ENCODE measurements around the gene RNASE7.

The RNASE7 gene

GRCh38 chr14:21024585-21025370 is 17.4 kb upstream of the RNASE7 start, which contains the start of gene NDRG2:
NDRG2 (minus strand) TSS chr14:21025061; CDS start chr14:21023315, 1,746 bp downstream.
- Histone ChIP-seq H3K4me3 (ENCODE audit: insufficient read depth, low read length, poor library complexity, severe bottlenecking) (no peak within 1 kb of the TSS), H3K9me2 (replicated peaks; ENCODE audit: insufficient read depth, low read length) (no peaks in the 10 kb centered on the region), H4K20me1 (ENCODE audit: low read depth, low read length) (no peaks in the 10 kb centered on the region), H3F3A (ENCODE audit: insufficient read depth) (no peaks in the 10 kb centered on the region), H3K27ac (ENCODE audit: low read depth, low read length) (no peak within 1 kb of the TSS), H3K36me3 (ENCODE audit: low read length) (no peaks in the 10 kb centered on the region), H3K4me2 (ENCODE audit: low read depth, low read length, poor library complexity, severe bottlenecking) (no peak within 1 kb of the TSS), H3K27me3 (ENCODE audit: low read length) (no peaks in the 10 kb centered on the region), H2AFZ (ENCODE audit: low read depth, low read length, severe bottlenecking) (no peak within 1 kb of the TSS), H3K79me2 (ENCODE audit: insufficient read depth, low read length) (no peaks in the 10 kb centered on the region), H3K9ac (ENCODE audit: low read length) (no peak within 1 kb of the TSS), H3K9me3 (ENCODE audit: insufficient read depth, low read length) (no peaks in the 10 kb centered on the region)
- TF ChIP-seq EZH2phosphoT487 (conservative IDR thresholded peaks at IDR 0.05; ENCODE audit: low read length) (no peak), CTCF (IDR thresholded peaks at IDR 0.05; ENCODE audit: insufficient read depth, low read length, poor library complexity, severe bottlenecking) (no peak)

GRCh38 chr14:21025371-21026273 is 16.5 kb upstream of the RNASE7 start:
- H4K20me1 ChIP-seq (ENCODE audit: low read depth, low read length) = no peaks in the 10 kb centered on the region
- no peak overlapping the region for H3K9ac ChIP-seq (ENCODE audit: low read length)
- no peaks in the 10 kb centered on the region for H3K27me3 ChIP-seq (ENCODE audit: low read length)
- H3K4me3 ChIP-seq (ENCODE audit: insufficient read depth, low read length, poor library complexity, severe bottlenecking) = no peak overlapping the region
- H2AFZ ChIP-seq (ENCODE audit: low read depth, low read length, severe bottlenecking) = no peak overlapping the region
- no peaks in the 10 kb centered on the region for H3F3A ChIP-seq (ENCODE audit: insufficient read depth)
- TF ChIP-seq CTCF (IDR thresholded peaks at IDR 0.05; ENCODE audit: insufficient read depth, low read length, poor library complexity, severe bottlenecking) = no peak
- no peak for TF ChIP-seq EZH2phosphoT487 (conservative IDR thresholded peaks at IDR 0.05; ENCODE audit: low read length)
- H3K36me3 ChIP-seq (ENCODE audit: low read length) = no peaks in the 10 kb centered on the region
- no peaks in the 10 kb centered on the region for H3K9me2 ChIP-seq (replicated peaks; ENCODE audit: insufficient read depth, low read length)
- H3K4me2 ChIP-seq (ENCODE audit: low read depth, low read length, poor library complexity, severe bottlenecking) = no peak overlapping the region
- H3K27ac ChIP-seq (ENCODE audit: low read depth, low read length) = no peak overlapping the region
- H3K9me3 ChIP-seq (ENCODE audit: insufficient read depth, low read length) = no peaks in the 10 kb centered on the region
- H3K79me2 ChIP-seq (ENCODE audit: insufficient read depth, low read length) = no peaks in the 10 kb centered on the region

GRCh38 chr14:21026274-21026987 is 15.7 kb upstream of the RNASE7 start:
- H3K36me3 ChIP-seq (ENCODE audit: low read length) = no peaks in the 10 kb centered on the region
- no peak overlapping the region for H3K4me3 ChIP-seq (ENCODE audit: insufficient read depth, low read length, poor library complexity, severe bottlenecking)
- H3K79me2 ChIP-seq (ENCODE audit: insufficient read depth, low read length) = no peaks in the 10 kb centered on the region
- H3K4me2 ChIP-seq (ENCODE audit: low read depth, low read length, poor library complexity, severe bottlenecking) = no peak overlapping the region
- no peaks in the 10 kb centered on the region for H3K9me3 ChIP-seq (ENCODE audit: insufficient read depth, low read length)
- H4K20me1 ChIP-seq (ENCODE audit: low read depth, low read length) = no peaks in the 10 kb centered on the region
- H3K27me3 ChIP-seq (ENCODE audit: low read length) = no peaks in the 10 kb centered on the region
- no peak for TF ChIP-seq EZH2phosphoT487 (conservative IDR thresholded peaks at IDR 0.05; ENCODE audit: low read length)
- no peak for TF ChIP-seq CTCF (IDR thresholded peaks at IDR 0.05; ENCODE audit: insufficient read depth, low read length, poor library complexity, severe bottlenecking)
- H3F3A ChIP-seq (ENCODE audit: insufficient read depth) = no peaks in the 10 kb centered on the region
- H3K9me2 ChIP-seq (replicated peaks; ENCODE audit: insufficient read depth, low read length) = no peaks in the 10 kb centered on the region
- no peak overlapping the region for H2AFZ ChIP-seq (ENCODE audit: low read depth, low read length, severe bottlenecking)
- no peak overlapping the region for H3K27ac ChIP-seq (ENCODE audit: low read depth, low read length)
- no peak overlapping the region for H3K9ac ChIP-seq (ENCODE audit: low read length)
